ENCODE data around the gene ZBTB38. TPM values are rescaled to one million over a fixed set of nuclear protein-coding genes. Genes with fewer than 3 reads are reported as not detected.

ZBTB38 gene
- total RNA-seq, 4 donors from 2014 or later, result 183 to 225 (median 203) TPM

DNA sequence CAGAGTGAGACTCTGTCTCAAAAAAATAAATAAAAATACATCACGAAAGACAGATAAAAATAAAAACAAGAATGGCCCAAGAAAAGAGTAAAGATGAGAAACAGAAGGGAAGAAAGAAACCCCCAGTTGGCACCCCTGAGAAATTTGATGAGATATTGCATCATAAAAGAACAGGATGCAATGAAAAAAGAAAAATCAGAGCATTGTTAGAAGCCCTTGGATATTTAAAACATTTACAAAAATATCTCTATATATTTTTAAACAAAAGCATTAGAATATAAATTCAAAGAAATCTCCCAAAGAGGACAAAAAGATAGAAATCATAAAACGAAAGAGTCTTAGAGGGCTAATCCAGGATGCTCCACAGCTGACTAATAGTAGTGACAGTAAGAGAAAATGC, 18.6 kb upstream of the ZBTB38 start:
- no peak for ATAC-seq
- WGBS, 2 donors (ENCODE audit: low coverage in 1 of 2), result 79 to 83% methylated on average over 1 to 2 of the region's 2 CpGs

GRCh38 chr3:141350666-141351065, 17.6 kb upstream of the ZBTB38 start:
- Histone ChIP-seq H3K9me3 (no peaks in the 10 kb centered on the region), H3K27me3 (no peaks in the 10 kb centered on the region), H3K27ac (no peak overlapping the region), H3K4me3 (no peak overlapping the region), H3K4me1 (no peaks in the 10 kb centered on the region), H3K36me3 (no peaks in the 10 kb centered on the region)
- ATAC-seq, result no peak
- 67 to 77% methylated on average over 3 of the region's 3 CpGs for WGBS, 2 donors (ENCODE audit: low coverage in 1 of 2)
- TF ChIP-seq EP300 (IDR thresholded peaks at IDR 0.05) (no peak), POLR2AphosphoS5 (IDR thresholded peaks at IDR 0.05) (no peak), POLR2A (IDR thresholded peaks at IDR 0.05) (no peak)
- TF ChIP-seq, protein P1, sequence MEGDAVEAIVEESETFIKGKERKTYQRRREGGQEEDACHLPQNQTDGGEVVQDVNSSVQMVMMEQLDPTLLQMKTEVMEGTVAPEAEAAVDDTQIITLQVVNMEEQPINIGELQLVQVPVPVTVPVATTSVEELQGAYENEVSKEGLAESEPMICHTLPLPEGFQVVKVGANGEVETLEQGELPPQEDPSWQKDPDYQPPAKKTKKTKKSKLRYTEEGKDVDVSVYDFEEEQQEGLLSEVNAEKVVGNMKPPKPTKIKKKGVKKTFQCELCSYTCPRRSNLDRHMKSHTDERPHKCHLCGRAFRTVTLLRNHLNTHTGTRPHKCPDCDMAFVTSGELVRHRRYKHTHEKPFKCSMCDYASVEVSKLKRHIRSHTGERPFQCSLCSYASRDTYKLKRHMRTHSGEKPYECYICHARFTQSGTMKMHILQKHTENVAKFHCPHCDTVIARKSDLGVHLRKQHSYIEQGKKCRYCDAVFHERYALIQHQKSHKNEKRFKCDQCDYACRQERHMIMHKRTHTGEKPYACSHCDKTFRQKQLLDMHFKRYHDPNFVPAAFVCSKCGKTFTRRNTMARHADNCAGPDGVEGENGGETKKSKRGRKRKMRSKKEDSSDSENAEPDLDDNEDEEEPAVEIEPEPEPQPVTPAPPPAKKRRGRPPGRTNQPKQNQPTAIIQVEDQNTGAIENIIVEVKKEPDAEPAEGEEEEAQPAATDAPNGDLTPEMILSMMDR (IDR thresholded peaks at IDR 0.05), result no peak

More for the DNA sequence above, 18.6 kb upstream of the ZBTB38 start:
- no peaks in the 10 kb centered on the region for H3K36me3 ChIP-seq
- TF ChIP-seq POLR2AphosphoS5 (IDR thresholded peaks at IDR 0.05) (no peak), EP300 (IDR thresholded peaks at IDR 0.05) (no peak), POLR2A (IDR thresholded peaks at IDR 0.05) (no peak)
- TF ChIP-seq, protein P1 (IDR thresholded peaks at IDR 0.05), result no peak
- no peak overlapping the region for H3K4me3 ChIP-seq
- no peak overlapping the region for H3K27ac ChIP-seq
- no peaks in the 10 kb centered on the region for H3K27me3 ChIP-seq
- no peaks in the 10 kb centered on the region for H3K9me3 ChIP-seq
- no peaks in the 10 kb centered on the region for H3K4me1 ChIP-seq

DNA sequence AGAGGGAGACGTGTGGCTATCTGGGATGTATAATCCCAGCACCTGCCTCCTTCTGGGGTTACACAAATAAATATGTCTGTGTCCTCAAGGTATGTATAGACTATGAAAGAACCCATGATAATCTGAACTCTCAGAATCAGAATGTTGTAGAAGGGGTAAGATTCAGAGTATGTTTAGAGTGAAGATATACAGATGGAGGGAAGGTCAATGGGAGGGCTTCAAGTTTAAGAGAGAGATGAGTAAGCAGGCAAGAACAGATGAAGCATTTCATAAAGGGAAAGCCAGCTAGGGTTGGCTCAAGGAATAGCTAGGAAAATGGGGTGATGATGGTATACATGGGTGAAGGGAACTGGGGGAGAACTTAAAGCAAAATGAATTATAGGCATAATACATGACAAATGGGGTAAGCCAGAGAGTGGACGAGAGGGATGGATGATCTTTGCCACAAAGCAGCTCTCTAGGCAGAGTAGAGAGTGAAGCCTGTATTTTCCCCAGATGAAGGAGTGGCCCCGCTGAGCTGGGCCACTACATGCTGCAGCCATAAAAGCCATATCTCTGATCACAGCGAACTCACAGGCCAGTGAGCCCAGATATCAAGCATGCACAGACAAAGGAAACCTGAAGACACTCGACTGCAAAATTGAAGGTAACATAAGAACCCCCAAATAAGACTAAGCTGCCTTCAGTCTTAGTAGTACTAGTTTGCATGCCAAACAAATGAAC, 15.9 kb upstream of the ZBTB38 start:
- WGBS, 2 donors (ENCODE audit: low coverage in 1 of 2), result 85 to 87% methylated on average over 5 of the region's 5 CpGs
- H3K9me3 ChIP-seq, result no peaks in the 10 kb centered on the region
- no peak overlapping the region for H3K4me3 ChIP-seq
- no peaks in the 10 kb centered on the region for H3K36me3 ChIP-seq
- TF ChIP-seq EP300 (IDR thresholded peaks at IDR 0.05) (no peak), POLR2A (IDR thresholded peaks at IDR 0.05) (no peak), POLR2AphosphoS5 (IDR thresholded peaks at IDR 0.05) (no peak)
- TF ChIP-seq, protein P1 (IDR thresholded peaks at IDR 0.05), result no peak
- no peak for ATAC-seq
- no peaks in the 10 kb centered on the region for H3K4me1 ChIP-seq
- H3K27ac ChIP-seq, result no peak overlapping the region
- H3K27me3 ChIP-seq, result no peaks in the 10 kb centered on the region

DNA sequence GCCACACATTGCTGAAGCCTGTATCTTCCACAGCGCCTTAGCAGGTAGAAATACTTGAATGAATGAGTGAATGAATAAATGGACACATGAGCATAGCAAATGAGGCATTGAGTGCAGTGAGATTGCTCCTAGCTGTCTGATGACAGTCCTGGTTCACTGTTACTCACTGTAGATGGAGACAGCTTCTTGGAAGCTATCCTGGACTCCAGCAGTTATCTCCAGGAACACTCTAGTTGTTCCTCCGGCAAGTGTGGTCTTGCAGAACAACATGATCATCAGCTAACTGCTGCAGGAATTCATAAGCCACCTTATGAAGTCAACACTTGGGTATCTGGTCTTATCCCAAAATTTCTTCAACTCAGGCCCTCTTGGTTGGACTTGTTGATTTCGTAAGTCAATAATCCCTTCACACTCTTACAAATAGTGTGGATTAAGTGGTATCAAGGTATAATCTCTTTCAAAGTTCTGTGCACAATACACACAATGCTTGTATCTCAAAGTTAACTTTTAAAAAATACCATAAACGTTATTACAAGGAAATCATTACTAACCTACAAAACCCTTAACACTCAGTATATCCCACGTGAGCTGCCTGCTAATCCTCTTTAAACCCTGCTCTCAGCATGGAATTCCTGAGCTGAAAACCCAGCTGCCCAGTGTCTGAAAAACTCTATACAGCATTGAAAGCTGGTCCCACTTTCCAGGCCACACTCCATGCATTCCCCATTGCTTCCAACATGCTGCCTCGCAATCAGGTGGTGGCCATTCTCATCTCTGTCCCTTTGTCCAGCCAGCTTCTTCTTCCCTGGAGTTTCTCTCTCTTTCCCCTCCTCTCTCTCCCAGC, 14.4 kb upstream of the ZBTB38 start:
- Histone ChIP-seq H3K4me1 (no peaks in the 10 kb centered on the region), H3K36me3 (no peaks in the 10 kb centered on the region), H3K27me3 (no peaks in the 10 kb centered on the region), H3K27ac (no peak overlapping the region), H3K4me3 (no peak overlapping the region), H3K9me3 (no peaks in the 10 kb centered on the region)
- TF ChIP-seq POLR2AphosphoS5 (IDR thresholded peaks at IDR 0.05) (no peak), POLR2A (IDR thresholded peaks at IDR 0.05) (no peak)
- ATAC-seq, result no peak
- 75 to 81% methylated on average over 4 to 6 of the region's 6 CpGs for WGBS, 2 donors (ENCODE audit: low coverage in 1 of 2)

DNA sequence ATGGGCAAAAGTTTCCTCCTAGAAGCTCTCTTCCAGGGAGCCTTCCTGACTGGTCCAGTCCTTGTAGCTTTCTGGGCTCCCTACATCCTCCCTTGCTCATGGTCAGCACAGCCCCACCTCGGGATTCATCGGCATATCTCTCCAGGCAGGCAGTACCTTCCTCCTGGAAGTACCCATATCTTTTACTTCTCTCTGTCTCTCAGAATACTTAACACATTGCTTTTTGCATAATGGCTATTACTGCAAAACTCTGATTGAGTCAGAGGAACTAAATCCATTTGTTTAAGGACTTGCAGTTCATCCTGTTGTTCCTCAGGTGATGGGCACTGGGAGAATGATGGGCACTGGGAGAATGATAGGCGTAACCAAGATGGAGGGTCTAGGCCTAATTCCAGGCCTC, 13.8 kb upstream of the ZBTB38 start:
- Histone ChIP-seq H3K36me3 (no peaks in the 10 kb centered on the region), H3K4me1 (no peaks in the 10 kb centered on the region), H3K4me3 (no peak overlapping the region), H3K27me3 (no peaks in the 10 kb centered on the region), H3K9me3 (no peaks in the 10 kb centered on the region), H3K27ac (no peak overlapping the region)
- 93 to 100% methylated on average over 3 of the region's 3 CpGs for WGBS, 2 donors (ENCODE audit: low coverage in 1 of 2)
- ATAC-seq, result no peak
- TF ChIP-seq POLR2A (IDR thresholded peaks at IDR 0.05) (no peak), POLR2AphosphoS5 (IDR thresholded peaks at IDR 0.05) (no peak), EP300 (IDR thresholded peaks at IDR 0.05) (no peak)
- TF ChIP-seq, protein P1 (IDR thresholded peaks at IDR 0.05), result no peak
